NCI-H146 (cell line): ENCODE measurements around the gene POLR2L.

Experiments used
- DNase-seq: peaks from one replicate; lab custom pipeline; 2025; lab: John Stamatoyannopoulos, UW

POLR2L gene

GRCh38 chr11:838441-839279, 3.7 kb downstream of the POLR2L start:
- no peak for DNase-seq

GRCh38 chr11:837990-838307, 4.4 kb downstream of the POLR2L start:
- DNase-seq = no peak

GRCh38 chr11:837189-837989, 4.9 kb downstream of the POLR2L start:
- no peak for DNase-seq

- no peak for DNase-seq
Measured at GRCh38 chr11:836700-837099, 5.6 kb downstream of the POLR2L start.

- no peak for DNase-seq
Measured at GRCh38 chr11:836274-836673, 6.1 kb downstream of the POLR2L start.

GRCh38 chr11:834371-835316, 7.7 kb downstream of the POLR2L start:
- no peak for DNase-seq

- no peak for DNase-seq
Measured at GRCh38 chr11:833849-834311, 8.4 kb downstream of the POLR2L start.

- DNase-seq = peak; percentile 40
Measured at GRCh38 chr11:833114-833791, 9.1 kb downstream of the POLR2L start.

- DNase-seq = peak; percentile 58
Measured at GRCh38 chr11:832529-833113, 9.7 kb downstream of the POLR2L start, which contains the start of gene CD151. Gene CD151 (plus strand): TSS chr11:832952. CDS start chr11:836070, 3,118 bp downstream.

GRCh38 chr11:831961-832528, 10.3 kb downstream of the POLR2L start:
- no peak for DNase-seq

- peak; percentile 46 for DNase-seq
Measured at GRCh38 chr11:831118-831864, 11.0 kb downstream of the POLR2L start.

- peak; percentile 86 for DNase-seq
Measured at GRCh38 chr11:830295-831117, 11.8 kb downstream of the POLR2L start.

- DNase-seq = peak; percentile 48
Measured at GRCh38 chr11:829847-830294, 12.5 kb downstream of the POLR2L start.

GRCh38 chr11:829176-829846, 13.0 kb downstream of the POLR2L start:
- no peak for DNase-seq

- no peak for DNase-seq
Measured at GRCh38 chr11:828506-829175, 13.7 kb downstream of the POLR2L start.

- no peak for DNase-seq
Measured at GRCh38 chr11:827897-828192, 14.5 kb downstream of the POLR2L start, which contains the start of gene CRACR2B. Gene CRACR2B (plus strand): TSS chr11:827919. CDS start chr11:828608, 689 bp downstream.

GRCh38 chr11:827146-827896, 15.0 kb downstream of the POLR2L start:
- DNase-seq = peak; percentile 60
